Mammary epithelial cell (primary cell): ENCODE measurements around the gene LRRC3C.

Experiments
- CTCF ChIP-seq, 2 donors: IDR thresholded peaks in 1 of 2; conservative IDR thresholded peaks in 1 of 2; 2 replicates each; pipeline ENCODE4 v1.5.1; 2011 to 2012; ENCODE audit warnings: inconsistent platforms in 2 of 2, low read length in 2 of 2, mild to moderate bottlenecking in 2 of 2, control low read depth in 1 of 2, low read depth in 1 of 2; ENCODE audit not compliant: insufficient read depth in 1 of 2; ENCODE audit errors: extremely low read depth in 1 of 2
- EZH2 ChIP-seq: IDR thresholded peaks from 2 replicates; pipeline ENCODE4 v1.6.1; 2012; ENCODE audit warnings: low read length, inconsistent platforms, borderline replicate concordance

GRCh38 chr17:39933912-39934311, 6.4 kb downstream of the LRRC3C start:
- TF ChIP-seq CTCF (conservative IDR thresholded peaks at IDR 0.05 in 1 of 2, IDR thresholded peaks at IDR 0.05 in 1 of 2; ENCODE audit: extremely low read depth in 1 of 2, insufficient read depth in 1 of 2, low read depth in 1 of 2, low read length in 2 of 2) (no peak), EZH2 (no peak)
